ENCODE measurements around the gene LMO7. TPM values are rescaled to one million over a fixed set of nuclear protein-coding genes. Genes with fewer than 3 reads are reported as not detected.
A peak's percentile ranks its signal among the peaks of the same experiment; 100 is the strongest.

The LMO7 gene
- total RNA-seq, 3 donors from 2014 or later: 11.0 to 71.3 (median 32.8) TPM

DNA sequence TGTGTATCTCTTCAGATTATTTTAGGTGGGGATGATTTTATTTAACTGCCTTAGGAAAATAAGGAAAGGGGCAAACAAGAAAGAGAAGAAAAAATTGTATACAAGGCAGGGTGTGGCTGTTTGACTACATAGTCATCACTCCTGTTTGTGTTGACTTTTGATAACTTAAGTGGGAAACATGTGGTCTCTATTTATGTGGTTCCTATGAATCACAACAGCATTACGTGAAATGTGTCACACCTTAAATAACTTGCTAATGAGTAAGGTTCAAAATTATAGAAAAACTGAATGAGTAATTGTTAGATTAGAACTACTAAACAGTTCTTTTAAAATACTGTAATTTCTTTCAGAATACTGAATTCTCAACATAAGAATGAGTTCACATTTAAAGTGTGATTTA, 69.3 kb downstream of the LMO7 start:
- TF ChIP-seq POLR2AphosphoS5 (IDR thresholded peaks at IDR 0.05) (no peak), POLR2A (IDR thresholded peaks at IDR 0.05) (no peak)
- TF ChIP-seq, protein P1, sequence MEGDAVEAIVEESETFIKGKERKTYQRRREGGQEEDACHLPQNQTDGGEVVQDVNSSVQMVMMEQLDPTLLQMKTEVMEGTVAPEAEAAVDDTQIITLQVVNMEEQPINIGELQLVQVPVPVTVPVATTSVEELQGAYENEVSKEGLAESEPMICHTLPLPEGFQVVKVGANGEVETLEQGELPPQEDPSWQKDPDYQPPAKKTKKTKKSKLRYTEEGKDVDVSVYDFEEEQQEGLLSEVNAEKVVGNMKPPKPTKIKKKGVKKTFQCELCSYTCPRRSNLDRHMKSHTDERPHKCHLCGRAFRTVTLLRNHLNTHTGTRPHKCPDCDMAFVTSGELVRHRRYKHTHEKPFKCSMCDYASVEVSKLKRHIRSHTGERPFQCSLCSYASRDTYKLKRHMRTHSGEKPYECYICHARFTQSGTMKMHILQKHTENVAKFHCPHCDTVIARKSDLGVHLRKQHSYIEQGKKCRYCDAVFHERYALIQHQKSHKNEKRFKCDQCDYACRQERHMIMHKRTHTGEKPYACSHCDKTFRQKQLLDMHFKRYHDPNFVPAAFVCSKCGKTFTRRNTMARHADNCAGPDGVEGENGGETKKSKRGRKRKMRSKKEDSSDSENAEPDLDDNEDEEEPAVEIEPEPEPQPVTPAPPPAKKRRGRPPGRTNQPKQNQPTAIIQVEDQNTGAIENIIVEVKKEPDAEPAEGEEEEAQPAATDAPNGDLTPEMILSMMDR (IDR thresholded peaks at IDR 0.05): no peak

DNA sequence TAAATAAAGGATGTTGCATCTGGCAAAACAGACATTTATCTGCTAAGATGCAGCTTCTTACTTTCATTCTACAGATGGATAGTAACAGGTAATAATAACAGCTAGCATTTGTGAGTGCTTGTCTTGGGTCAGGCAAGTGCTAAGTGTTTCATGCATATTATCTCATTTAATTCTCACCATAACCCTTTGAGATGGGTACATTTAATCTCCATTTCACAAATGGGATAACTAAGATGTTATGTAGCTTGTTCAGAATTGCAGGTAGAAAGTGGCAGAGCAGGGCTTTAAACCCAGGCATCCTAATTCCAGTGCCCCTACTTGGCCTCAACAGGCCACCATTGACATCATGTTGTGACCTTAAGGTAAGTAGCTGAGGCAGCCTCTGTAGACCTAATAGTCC, 69.8 kb downstream of the LMO7 start:
- no peak overlapping the region for H3K27ac ChIP-seq
- no peaks in the 10 kb centered on the region for H3K27me3 ChIP-seq
- no peaks in the 10 kb centered on the region for H3K36me3 ChIP-seq
- no peaks in the 10 kb centered on the region for H3K4me1 ChIP-seq
- H3K4me3 ChIP-seq: no peak overlapping the region
- TF ChIP-seq POLR2A (IDR thresholded peaks at IDR 0.05) (no peak), POLR2AphosphoS5 (IDR thresholded peaks at IDR 0.05) (no peak)
- TF ChIP-seq, protein P1 (IDR thresholded peaks at IDR 0.05): no peak
- no peak for DNase-seq (ENCODE audit: low spot score in 2 of 2)
- H3K9me3 ChIP-seq: no peaks in the 10 kb centered on the region
- intact Hi-C loops (cut with DNase I; ENCODE audit: low total_unique reads): no loop called here

More for the DNA sequence above, 69.3 kb downstream of the LMO7 start:
- DNase-seq (ENCODE audit: low spot score in 2 of 2): no peak
- intact Hi-C loops (cut with DNase I; ENCODE audit: low total_unique reads): no loop called here
- Histone ChIP-seq H3K4me3 (no peak overlapping the region), H3K27me3 (no peaks in the 10 kb centered on the region), H3K4me1 (no peaks in the 10 kb centered on the region), H3K27ac (peak overlapping the region in 1 of 2 donors; percentile 64), H3K36me3 (no peaks in the 10 kb centered on the region), H3K9me3 (no peaks in the 10 kb centered on the region)

DNA sequence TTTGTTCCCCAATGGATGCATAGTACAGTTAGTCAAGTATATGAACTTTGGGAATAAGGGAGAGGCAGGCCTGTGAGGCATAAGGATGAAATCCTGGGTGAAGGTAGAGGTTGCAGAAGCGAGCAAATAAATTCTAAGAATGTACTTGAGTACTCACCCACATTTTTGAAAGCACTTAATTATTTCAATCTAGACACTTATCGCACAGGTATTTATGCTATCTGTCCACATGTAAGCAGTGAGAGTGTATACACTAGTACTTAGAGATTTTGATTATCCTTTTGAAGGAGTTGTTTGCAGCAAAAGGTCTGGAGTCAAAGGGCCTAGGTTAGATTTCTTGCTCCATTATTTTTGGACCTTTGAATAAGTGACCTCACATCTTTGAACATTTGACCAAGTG, 77.7 kb downstream of the LMO7 start:
- no peaks in the 10 kb centered on the region for H3K4me1 ChIP-seq
- no peaks in the 10 kb centered on the region for H3K36me3 ChIP-seq
- intact Hi-C loops (cut with DNase I; ENCODE audit: low total_unique reads): no loop called here
- no peak for DNase-seq (ENCODE audit: low spot score in 2 of 2)
- TF ChIP-seq POLR2AphosphoS5 (IDR thresholded peaks at IDR 0.05) (no peak), POLR2A (IDR thresholded peaks at IDR 0.05) (no peak)
- TF ChIP-seq, protein P1 (IDR thresholded peaks at IDR 0.05): no peak
- H3K9me3 ChIP-seq: no peaks in the 10 kb centered on the region
- H3K27me3 ChIP-seq: no peaks in the 10 kb centered on the region
- H3K27ac ChIP-seq: no peak overlapping the region
- H3K4me3 ChIP-seq: no peak overlapping the region

DNA sequence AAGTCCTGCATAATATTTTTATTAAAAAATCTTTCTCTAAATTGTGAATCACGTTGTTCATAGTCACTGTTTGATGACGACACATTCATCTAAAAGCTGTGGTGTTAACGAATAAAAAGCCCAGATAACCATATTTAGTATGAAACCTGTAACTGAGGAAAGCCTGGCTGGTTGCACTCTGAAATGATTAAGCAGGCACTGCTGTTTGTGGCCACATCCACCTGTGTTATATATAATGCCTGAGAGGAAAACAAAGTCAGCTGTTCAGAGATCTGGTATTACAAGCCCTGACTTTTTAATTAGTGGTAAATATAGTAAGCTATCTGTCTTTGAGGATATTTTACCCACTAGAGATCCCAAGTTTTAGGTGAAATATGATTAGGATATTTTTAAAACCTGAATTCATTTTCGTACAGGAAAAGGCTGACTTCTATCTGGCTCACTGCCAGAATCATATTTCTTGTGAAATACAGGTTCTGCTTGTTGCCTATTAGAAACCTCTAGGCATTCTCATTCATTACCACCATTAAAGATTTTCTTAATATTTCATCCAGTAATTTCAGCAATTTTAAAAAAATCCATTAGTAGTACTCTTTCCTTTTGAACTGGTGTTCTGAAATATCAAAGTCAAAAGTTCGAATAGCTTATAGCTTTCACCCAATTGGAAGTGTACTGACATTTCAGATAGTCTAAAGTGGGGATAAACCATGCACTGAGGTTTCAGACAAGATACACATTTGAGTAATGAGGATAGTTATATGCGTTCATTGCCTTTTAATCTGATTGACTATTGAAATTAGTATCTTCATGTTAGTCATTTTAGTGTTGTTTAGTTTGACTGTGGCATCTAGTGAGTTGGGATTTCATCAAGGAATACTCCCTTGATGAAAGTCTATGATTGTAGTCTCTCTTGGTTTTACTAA, 79.7 kb downstream of the LMO7 start:
- H3K4me1 ChIP-seq: no peaks in the 10 kb centered on the region
- no peak overlapping the region for H3K4me3 ChIP-seq
- no peaks in the 10 kb centered on the region for H3K36me3 ChIP-seq
- DNase-seq (ENCODE audit: low spot score in 2 of 2): no peak
- H3K9me3 ChIP-seq: no peaks in the 10 kb centered on the region
- no peak for TF ChIP-seq POLR2A (IDR thresholded peaks at IDR 0.05)
- TF ChIP-seq, protein P1 (IDR thresholded peaks at IDR 0.05): no peak
- intact Hi-C loops (cut with DNase I; ENCODE audit: low total_unique reads): no loop called here
- no peaks in the 10 kb centered on the region for H3K27me3 ChIP-seq
- no peak overlapping the region for H3K27ac ChIP-seq

DNA sequence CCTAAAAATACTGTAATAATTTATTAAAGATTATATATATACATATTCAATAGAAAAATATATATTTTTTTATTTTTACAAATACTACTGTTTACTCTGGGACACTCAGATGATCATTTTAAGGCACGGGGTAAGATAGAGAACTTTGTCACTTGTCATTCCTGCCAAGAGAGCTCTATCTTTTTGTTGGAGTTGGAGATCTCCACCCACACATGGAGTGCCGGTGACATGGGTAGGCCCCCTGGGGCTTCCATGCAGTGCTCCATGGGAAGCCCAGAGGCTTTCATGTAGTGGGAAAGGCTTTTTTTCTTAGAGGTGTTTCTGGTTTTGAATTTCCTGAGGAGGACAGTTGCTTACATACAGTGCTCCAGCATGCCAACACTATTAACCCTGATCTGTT, 81.4 kb downstream of the LMO7 start:
- Histone ChIP-seq H3K4me1 (no peaks in the 10 kb centered on the region), H3K4me3 (no peak overlapping the region), H3K9me3 (no peaks in the 10 kb centered on the region), H3K36me3 (no peaks in the 10 kb centered on the region), H3K27ac (no peak overlapping the region), H3K27me3 (no peaks in the 10 kb centered on the region)
- TF ChIP-seq POLR2AphosphoS5 (IDR thresholded peaks at IDR 0.05): no peak
- TF ChIP-seq, protein P1 (IDR thresholded peaks at IDR 0.05): no peak
- TF ChIP-seq POLR2A (IDR thresholded peaks at IDR 0.05): no peak
- intact Hi-C loops (cut with DNase I; ENCODE audit: low total_unique reads): no loop called here
- DNase-seq (ENCODE audit: low spot score in 2 of 2): no peak

All from breast epithelium (tissue), 4 donors.